Right lobe of liver (tissue), 4 donors: ENCODE measurements around the gene ACOT6.

Source experiments
- POLR2A ChIP-seq: fragments of 450-650 bp; IDR thresholded peaks from one replicate; pipeline ENCODE4 v1.6.1; 2017; ENCODE audit warnings: antibody characterized with exemption, mild to moderate bottlenecking
- TF ChIP-seq, protein P1 (sequence below), 4 donors: fragments of 200-600 bp in 3 of 4; fragments of 450-650 bp in 1 of 4; IDR thresholded peaks; one replicate each; pipeline versions ENCODE4 v1.5.1 to v1.8.0; 2016 to 2022; ENCODE audit warnings: antibody characterized with exemption in 4 of 4, mild to moderate bottlenecking in 2 of 4
- donor health status: DM: no; HTN: no; CAD: no.
- donor health status: DM: no; HTN: no; CAD: no.
- donor health status: DM: no; HTN: yes; CAD: no.

DNA sequence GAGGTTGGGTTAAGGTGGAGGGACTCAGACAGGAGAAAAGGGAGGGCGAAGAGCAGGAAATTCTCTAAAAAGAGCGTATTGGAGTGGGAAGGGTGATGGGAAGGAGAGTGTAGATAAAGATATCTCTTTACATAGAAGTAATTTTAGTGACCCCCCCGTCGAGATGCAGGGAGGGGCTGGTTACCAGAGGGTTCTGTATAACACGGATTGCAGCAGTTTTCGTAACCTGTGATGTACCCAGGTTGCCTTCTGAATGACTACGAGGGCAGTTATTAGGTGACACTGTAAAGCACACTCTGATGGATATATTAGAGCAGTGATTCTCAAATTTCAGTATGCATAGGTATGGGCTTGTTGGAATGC, 32.9 kb downstream of the ACOT6 start:
- TF ChIP-seq, protein P1, sequence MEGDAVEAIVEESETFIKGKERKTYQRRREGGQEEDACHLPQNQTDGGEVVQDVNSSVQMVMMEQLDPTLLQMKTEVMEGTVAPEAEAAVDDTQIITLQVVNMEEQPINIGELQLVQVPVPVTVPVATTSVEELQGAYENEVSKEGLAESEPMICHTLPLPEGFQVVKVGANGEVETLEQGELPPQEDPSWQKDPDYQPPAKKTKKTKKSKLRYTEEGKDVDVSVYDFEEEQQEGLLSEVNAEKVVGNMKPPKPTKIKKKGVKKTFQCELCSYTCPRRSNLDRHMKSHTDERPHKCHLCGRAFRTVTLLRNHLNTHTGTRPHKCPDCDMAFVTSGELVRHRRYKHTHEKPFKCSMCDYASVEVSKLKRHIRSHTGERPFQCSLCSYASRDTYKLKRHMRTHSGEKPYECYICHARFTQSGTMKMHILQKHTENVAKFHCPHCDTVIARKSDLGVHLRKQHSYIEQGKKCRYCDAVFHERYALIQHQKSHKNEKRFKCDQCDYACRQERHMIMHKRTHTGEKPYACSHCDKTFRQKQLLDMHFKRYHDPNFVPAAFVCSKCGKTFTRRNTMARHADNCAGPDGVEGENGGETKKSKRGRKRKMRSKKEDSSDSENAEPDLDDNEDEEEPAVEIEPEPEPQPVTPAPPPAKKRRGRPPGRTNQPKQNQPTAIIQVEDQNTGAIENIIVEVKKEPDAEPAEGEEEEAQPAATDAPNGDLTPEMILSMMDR (IDR thresholded peaks at IDR 0.05), result no peak
- TF ChIP-seq POLR2A, result no peak
